Pancreas (tissue), 10 donors: ENCODE measurements around the gene AK8. TPM values are rescaled to one million over a fixed set of nuclear protein-coding genes. Genes with fewer than 3 reads are reported as not detected.

ENCODE experiments used
- ATAC-seq, 4 donors: fragments of 200-7000 bp; cut with Tn5 transposase; one replicate each; pipeline versions ENCODE4 v1.8.0 to v1.9.1; 2020; ENCODE audit warnings: mild to moderate bottlenecking in 4 of 4, moderate library complexity in 4 of 4
- DNase-seq, 6 donors: peaks; one replicate each; pipeline ENCODE4 v3.0.0-alpha.2; 2020
- FAIRE-seq: peaks from 2 replicates; lab custom pipeline; 2012; peaks lifted over from hg19 to GRCh38; lab: Jason Lieb, UNC
- H3K27ac ChIP-seq, 4 donors: fragments of 200-600 bp; sonication (generic); 1 replicate in 3 of 4; 2 replicates in 1 of 4; pipeline versions ENCODE4 v1.5.0 to v1.8.0; 2020
- H3K27me3 ChIP-seq, 4 donors: fragments of 200-600 bp; one replicate each; pipeline ENCODE4 v1.8.0; 2021
- H3K36me3 ChIP-seq, 3 donors: fragments of 200-600 bp; sonication (generic) in 1 of 3; one replicate each; pipeline versions ENCODE4 v1.5.0 to v1.8.0; 2020 to 2021
- H3K4me1 ChIP-seq, 3 donors: fragments of 200-600 bp; one replicate each; pipeline ENCODE4 v1.8.0; 2021
- H3K4me3 ChIP-seq, 4 donors: fragments of 200-600 bp; sonication (generic) in 2 of 4; one replicate each; pipeline versions ENCODE4 v1.5.0 to v1.8.0; 2020 to 2021
- H3K9me3 ChIP-seq, 4 donors: fragments of 200-600 bp; one replicate each; pipeline ENCODE4 v1.8.0; 2021
- CTCF ChIP-seq, 4 donors: fragments of 200-600 bp; sonication (generic) in 3 of 4; IDR thresholded peaks; one replicate each; pipeline versions ENCODE4 v1.5.0 to v1.8.0; 2021; ENCODE audit warnings: antibody characterized with exemption in 4 of 4
- WGBS, 2 donors: extraction: QIAGEN DNeasy Blood & Tissue Kit; methylation state at CpG; one replicate each; pipeline ENCODE4 v1.1.7; 2013; 5-methylcytosine and 5-hydroxymethylcytosine counted together
- intact Hi-C, 3 donors: fragments of 100-400 bp; cut with DNase I; formaldehyde crosslinking; loops; one replicate each; pipeline versions ENCODE4 v1.11.1 to v1.14.2; 2022
- polyA plus RNA-seq, 2 donors: library from polyadenylated mRNA; stranded (reverse); fragments of 200-250 nt; gene quantifications; one replicate each; pipeline ENCODE4 v1.2.3, GENCODE V29; 2013
- total RNA-seq, 6 donors: library from RNA; stranded (reverse); fragmentation: NEBNext Ultra II Directional in 4 of 6; extraction: Animal tissue kit (Norgen Biotek cat#: 25700) in 4 of 6; gene quantifications; one replicate each; pipeline versions ENCODE4 v1.2.1 to v1.2.4, GENCODE V29; 2021 to 2023
- donor health status: healthy with polysubstance abuse.
- donor health status: DM: no; HTN: no; CAD: no; lungs with moderate emphysema.
- donor health status: DM: no; HTN: no; CAD: no.
- donor health status: control.
- donor health status: control.
- donor health status: Bipolar disorder and iron deficiency.
- donor health status: DM: yes; HTN: yes; CAD: no.
- donor health status: DM: no; HTN: no; CAD: no.
- donor health status: DM: no; HTN: no; CAD: no.
- donor health status: DM: yes; HTN: yes; CAD: no.

The AK8 gene
- total and polyA plus RNA-seq, 8 donors, result 0.19 to 1.0 (median 0.67) TPM

- peak in 1 of 4 donors; percentile 32 for ATAC-seq
- Histone ChIP-seq H3K9me3 (no peaks in the 10 kb centered on the region), H3K4me1 (no peaks in the 10 kb centered on the region), H3K4me3 (no peak overlapping the region), H3K27me3 (no peaks in the 10 kb centered on the region), H3K27ac (no peak overlapping the region), H3K36me3 (peaks cover 0 to 46% (median 18%) of the 10 kb centered on the region in 3 donors)
- WGBS, 2 donors, result 58 to 62% methylated on average over 6 of the region's 6 CpGs
- FAIRE-seq, result no peak
- no peak for TF ChIP-seq CTCF (IDR thresholded peaks at IDR 0.05)
- intact Hi-C loops, result no loop called here
- no peak for DNase-seq
These were observed 18.8 kb upstream of the AK8 start for GRCh38 chr9:132896906-132897305.

DNA sequence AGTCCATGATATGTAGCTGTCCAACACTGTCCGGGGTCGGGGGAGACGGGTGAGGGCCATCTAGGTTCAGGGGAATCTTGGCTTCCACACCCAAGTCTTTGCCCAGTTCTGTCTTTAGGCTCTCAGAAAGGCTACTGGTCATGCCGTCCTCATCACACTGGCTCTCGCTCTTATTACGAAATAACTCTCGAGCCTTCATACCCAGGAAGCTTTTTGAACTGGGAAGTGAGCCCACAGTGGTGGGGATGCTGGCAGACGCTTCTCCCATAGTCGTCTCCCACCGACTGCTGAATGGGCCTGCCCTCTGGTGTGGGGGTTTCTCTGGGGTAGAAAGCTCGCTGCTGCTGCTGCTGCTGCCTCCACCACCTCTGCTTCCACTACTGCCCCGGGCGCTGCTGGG lies 18.2 kb upstream of the AK8 start:
- WGBS, 2 donors, result 92 to 97% methylated on average over 13 of the region's 13 CpGs
- H3K36me3 ChIP-seq, result peaks cover 0 to 45% (median 18%) of the 10 kb centered on the region in 3 donors
- H3K27ac ChIP-seq, result no peak overlapping the region
- intact Hi-C loops, result no loop called here
- H3K4me1 ChIP-seq, result no peaks in the 10 kb centered on the region
- DNase-seq (peak in 1 of 6 donors; percentile 41), FAIRE-seq (no peak), ATAC-seq (no peak)
- H3K9me3 ChIP-seq, result no peaks in the 10 kb centered on the region
- no peaks in the 10 kb centered on the region for H3K27me3 ChIP-seq
- no peak overlapping the region for H3K4me3 ChIP-seq
- no peak for TF ChIP-seq CTCF (IDR thresholded peaks at IDR 0.05)

- Histone ChIP-seq H3K27ac (no peak overlapping the region), H3K4me1 (no peaks in the 10 kb centered on the region), H3K4me3 (no peak overlapping the region), H3K27me3 (no peaks in the 10 kb centered on the region), H3K9me3 (no peaks in the 10 kb centered on the region), H3K36me3 (peaks cover 0 to 34% (median 18%) of the 10 kb centered on the region in 3 donors)
- FAIRE-seq (no peak), ATAC-seq (no peak), DNase-seq (no peak)
- WGBS, 2 donors, result 69 to 70% methylated on average over 9 of the region's 9 CpGs
- no peak for TF ChIP-seq CTCF (IDR thresholded peaks at IDR 0.05)
- intact Hi-C loops, result no loop called here
These were observed 17.1 kb upstream of the AK8 start for GRCh38 chr9:132894862-132895835.

DNA sequence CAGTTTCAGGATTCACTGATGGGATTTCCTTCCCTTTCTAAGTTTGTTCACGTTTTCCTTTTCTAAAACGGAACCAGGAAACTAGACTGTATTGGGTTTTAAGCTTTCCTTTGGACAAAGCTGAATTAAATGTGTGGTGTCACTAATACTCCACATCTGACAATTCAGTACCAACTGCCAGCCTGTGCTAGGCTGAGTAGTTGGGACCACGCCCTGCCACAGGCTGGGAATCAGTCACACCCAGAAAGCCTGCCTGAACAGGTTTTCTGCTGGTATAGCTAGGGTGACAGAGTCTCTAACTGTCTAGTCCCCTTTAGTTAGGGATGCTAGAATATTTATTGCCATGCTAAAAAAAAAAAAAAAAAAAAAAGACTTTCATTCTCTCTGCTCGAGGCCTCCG lies 16.3 kb upstream of the AK8 start:
- FAIRE-seq (no peak), ATAC-seq (peak in 1 of 4 donors; percentile 43), DNase-seq (no peak)
- Histone ChIP-seq H3K27ac (no peak overlapping the region), H3K27me3 (no peaks in the 10 kb centered on the region), H3K9me3 (no peaks in the 10 kb centered on the region), H3K36me3 (peaks cover 0 to 31% (median 15%) of the 10 kb centered on the region in 3 donors), H3K4me1 (no peaks in the 10 kb centered on the region), H3K4me3 (no peak overlapping the region)
- no peak for TF ChIP-seq CTCF (IDR thresholded peaks at IDR 0.05)
- 90 to 93% methylated on average over 5 of the region's 5 CpGs for WGBS, 2 donors
- intact Hi-C loops, result no loop called here

DNA sequence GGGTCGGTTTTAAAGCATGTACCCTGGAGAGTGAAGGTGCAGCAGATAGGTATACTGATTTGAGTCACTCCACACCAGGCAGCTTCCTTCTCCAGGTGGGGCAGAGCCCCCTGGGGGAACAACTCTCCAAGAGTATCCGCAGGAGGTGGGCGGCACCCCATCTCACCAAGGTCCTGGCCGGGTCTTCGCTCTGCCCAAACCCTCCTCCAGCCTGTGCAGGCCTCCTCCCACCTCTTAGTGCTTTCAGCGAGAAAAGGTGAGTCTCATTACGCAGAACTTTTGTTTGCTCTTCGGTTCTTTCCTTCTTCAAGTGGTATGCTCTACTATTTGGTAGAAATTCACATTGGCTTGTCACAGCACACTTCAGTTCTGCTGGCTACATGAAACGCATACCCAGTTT lies 14.3 kb upstream of the AK8 start:
- H3K4me3 ChIP-seq, result no peak overlapping the region
- no peak for DNase-seq
- no peaks in the 10 kb centered on the region for H3K27me3 ChIP-seq
- TF ChIP-seq CTCF (IDR thresholded peaks at IDR 0.05), result no peak
- WGBS, 2 donors, result 76 to 81% methylated on average over 9 of the region's 9 CpGs
- peaks cover 0 to 27% (median 5%) of the 10 kb centered on the region in 3 donors for H3K36me3 ChIP-seq
- H3K9me3 ChIP-seq, result no peaks in the 10 kb centered on the region
- FAIRE-seq, result no peak
- no peaks in the 10 kb centered on the region for H3K4me1 ChIP-seq
- H3K27ac ChIP-seq, result no peak overlapping the region
- no peak for ATAC-seq
- intact Hi-C loops, result no loop called here
